Muscle layer of colon (tissue), 2 donors: ENCODE results near the gene CCDC116.
"Not testable (repeated sequence)": the region's sequence is repeated elsewhere in the genome, so short reads cannot be mapped to it uniquely, and the experiment has no call there.

Experiments
- H3K27ac ChIP-seq: one replicate; pipeline ENCODE4 v1.7.0; 2013; ENCODE audit warnings: low read depth, mild to moderate bottlenecking, low read length, moderate library complexity
- H3K27me3 ChIP-seq, 2 donors: one replicate each; pipeline ENCODE4 v1.7.0; 2013; ENCODE audit warnings: low read length in 2 of 2, mild to moderate bottlenecking in 2 of 2; ENCODE audit not compliant: insufficient read depth in 2 of 2, control insufficient read depth in 1 of 2
- H3K36me3 ChIP-seq: one replicate; pipeline ENCODE4 v1.7.0; 2013; ENCODE audit warnings: mild to moderate bottlenecking, low read length; ENCODE audit not compliant: insufficient read depth
- H3K4me1 ChIP-seq: one replicate; pipeline ENCODE4 v1.7.0; 2013; ENCODE audit warnings: mild to moderate bottlenecking, low read length; ENCODE audit not compliant: insufficient read depth
- H3K4me3 ChIP-seq, 2 donors: one replicate each; pipeline ENCODE4 v1.7.0; 2013; ENCODE audit warnings: low read length in 2 of 2, low read depth in 1 of 2, mild to moderate bottlenecking in 1 of 2, moderate library complexity in 1 of 2
- H3K9ac ChIP-seq: one replicate; pipeline ENCODE4 v1.7.0; 2013; ENCODE audit warnings: low read length
- H3K9me3 ChIP-seq: one replicate; pipeline ENCODE4 v1.7.0; 2013; ENCODE audit warnings: mild to moderate bottlenecking, low read length
- donor health status: abdominal sarcoma.
- donor health status: Adenocarcinoma of cecum.

The CCDC116 gene

GRCh38 chr22:21663738-21664137 is 31.2 kb downstream of the CCDC116 start:
- Histone ChIP-seq H3K27me3 (no peaks in the 10 kb centered on the region), H3K9me3 (no peaks in the 10 kb centered on the region), H3K4me1 (peaks cover 7% of the 10 kb centered on the region), H3K36me3 (no peaks in the 10 kb centered on the region), H3K9ac (no peak overlapping the region), H3K4me3 (no peak overlapping the region), H3K27ac (no peak overlapping the region)

GRCh38 chr22:21665047-21665851 is 32.7 kb downstream of the CCDC116 start:
- peak overlapping the region; percentile 68 to 88 for H3K4me3 ChIP-seq
- no peak overlapping the region for H3K9ac ChIP-seq
- H3K36me3 ChIP-seq = peaks cover 4% of the 10 kb centered on the region
- no peaks in the 10 kb centered on the region for H3K27me3 ChIP-seq
- H3K4me1 ChIP-seq = peaks cover 7% of the 10 kb centered on the region
- no peaks in the 10 kb centered on the region for H3K9me3 ChIP-seq
- peak overlapping the region; percentile 88 for H3K27ac ChIP-seq

GRCh38 chr22:21666786-21667185 is 34.2 kb downstream of the CCDC116 start:
- H3K9me3 ChIP-seq = no peaks in the 10 kb centered on the region
- no peaks in the 10 kb centered on the region for H3K27me3 ChIP-seq
- peak overlapping the region; percentile 68 to 88 for H3K4me3 ChIP-seq
- H3K27ac ChIP-seq = no peak overlapping the region
- no peak overlapping the region for H3K9ac ChIP-seq
- H3K4me1 ChIP-seq = peaks cover 7% of the 10 kb centered on the region
- H3K36me3 ChIP-seq = peaks cover 14% of the 10 kb centered on the region

- Histone ChIP-seq H3K9ac (no peak overlapping the region), H3K36me3 (peaks cover 35% of the 10 kb centered on the region), H3K27me3 (no peaks in the 10 kb centered on the region), H3K4me3 (no peak overlapping the region), H3K9me3 (no peaks in the 10 kb centered on the region), H3K4me1 (peaks cover 7% of the 10 kb centered on the region), H3K27ac (no peak overlapping the region)
Measured at GRCh38 chr22:21669026-21669425, 36.5 kb downstream of the CCDC116 start.

- H3K36me3 ChIP-seq = peaks cover 56% of the 10 kb centered on the region
- H3K4me3 ChIP-seq = no peak overlapping the region
- peaks cover 1% of the 10 kb centered on the region for H3K4me1 ChIP-seq
- no peak overlapping the region for H3K27ac ChIP-seq
- H3K27me3 ChIP-seq = no peaks in the 10 kb centered on the region
- no peak overlapping the region for H3K9ac ChIP-seq
- no peaks in the 10 kb centered on the region for H3K9me3 ChIP-seq
Measured at GRCh38 chr22:21672107-21672629, 39.6 kb downstream of the CCDC116 start.

GRCh38 chr22:21673534-21674321 is 41.2 kb downstream of the CCDC116 start:
- Histone ChIP-seq H3K9me3 (no peaks in the 10 kb centered on the region), H3K4me1 (no peaks in the 10 kb centered on the region), H3K4me3 (no peak overlapping the region), H3K9ac (no peak overlapping the region), H3K27ac (no peak overlapping the region), H3K27me3 (no peaks in the 10 kb centered on the region), H3K36me3 (peaks cover 56% of the 10 kb centered on the region)

- Histone ChIP-seq H3K27me3 (no peaks in the 10 kb centered on the region), H3K9ac (no peak overlapping the region), H3K9me3 (no peaks in the 10 kb centered on the region), H3K4me1 (no peaks in the 10 kb centered on the region), H3K4me3 (no peak overlapping the region), H3K27ac (no peak overlapping the region), H3K36me3 (peaks cover 55% of the 10 kb centered on the region)
Measured at GRCh38 chr22:21674638-21675245, 42.2 kb downstream of the CCDC116 start.

- Histone ChIP-seq H3K27me3 (no peaks in the 10 kb centered on the region), H3K27ac (no peak overlapping the region), H3K4me3 (no peak overlapping the region), H3K9ac (no peak overlapping the region), H3K9me3 (no peaks in the 10 kb centered on the region), H3K4me1 (no peaks in the 10 kb centered on the region), H3K36me3 (peaks cover 42% of the 10 kb centered on the region)
Measured at GRCh38 chr22:21677606-21678443, 45.3 kb downstream of the CCDC116 start.

GRCh38 chr22:21678842-21679241 is 46.3 kb downstream of the CCDC116 start:
- peaks cover 40% of the 10 kb centered on the region for H3K36me3 ChIP-seq
- H3K27ac ChIP-seq, H3K27me3 ChIP-seq, H3K9me3 ChIP-seq, H3K9ac ChIP-seq, H3K4me3 ChIP-seq, H3K4me1 ChIP-seq: not testable (repeated sequence)

GRCh38 chr22:21679383-21679782 is 46.8 kb downstream of the CCDC116 start:
- H3K4me1 ChIP-seq = no peaks in the 10 kb centered on the region
- no peaks in the 10 kb centered on the region for H3K9me3 ChIP-seq
- H3K27ac ChIP-seq = no peak overlapping the region
- no peak overlapping the region for H3K4me3 ChIP-seq
- H3K27me3 ChIP-seq = no peaks in the 10 kb centered on the region
- peaks cover 35% of the 10 kb centered on the region for H3K36me3 ChIP-seq
- no peak overlapping the region for H3K9ac ChIP-seq
